GM19468 (cell line): ENCODE results near the gene BUD31.
A peak's percentile ranks its signal among the peaks of the same experiment; 100 is the strongest.
"Not testable (repeated sequence)": the region's sequence is repeated elsewhere in the genome, so short reads cannot be mapped to it uniquely, and the experiment has no call there.

Experiments
- ATAC-seq: cut with Tn5 transposase; IDR thresholded peaks from one replicate; pipeline ENCODE4 v1.9.1; 2021; ENCODE audit warnings: mild to moderate bottlenecking, moderate library complexity, moderate number of reproducible peaks; ENCODE audit not compliant: unreplicated experiment; ENCODE audit errors: extremely low read depth

The BUD31 gene

DNA sequence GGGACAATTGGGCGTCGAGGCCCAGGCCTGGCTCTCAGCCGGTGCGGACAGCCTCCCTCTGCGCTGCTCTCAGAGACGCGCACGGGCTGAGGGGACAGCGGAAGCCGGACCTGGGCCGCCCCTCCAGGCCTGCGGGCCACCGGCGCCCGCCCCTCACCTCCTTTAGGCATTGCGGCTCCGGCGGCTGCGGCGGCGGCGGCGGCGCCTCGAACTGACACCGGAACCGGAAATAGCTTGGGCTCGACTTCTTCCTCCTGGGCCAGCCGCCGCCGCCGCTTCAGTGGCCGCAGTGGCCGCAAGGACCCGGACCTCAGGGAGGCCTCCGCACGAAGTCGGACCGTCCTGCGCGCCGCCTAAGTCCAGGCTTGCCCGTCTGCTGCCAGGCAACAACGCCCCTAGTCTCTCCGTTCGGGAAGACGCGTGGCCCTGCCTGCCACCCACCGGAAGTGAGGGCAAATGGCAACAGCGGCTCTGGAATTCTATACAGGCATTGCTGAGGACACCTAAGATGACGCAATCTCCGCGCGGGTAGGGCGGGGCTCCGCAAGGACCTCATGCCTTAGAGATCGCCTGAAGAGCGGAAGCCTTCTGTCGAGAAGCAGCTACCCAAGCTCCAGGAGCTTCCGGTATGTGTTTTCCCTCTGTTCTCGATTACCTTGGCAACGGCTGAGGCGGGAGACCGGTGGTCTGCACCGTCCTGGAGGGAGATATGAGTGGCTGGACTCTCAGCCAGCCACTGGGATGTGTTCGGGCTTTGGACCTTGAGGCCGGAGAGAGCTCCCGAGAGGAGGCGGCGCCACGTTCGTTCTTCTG is at the start of gene BUD31, which contains the start of gene PDAP1:
Gene BUD31 (plus strand): TSS at position 591 of the 813 bp plus-strand sequence. CDS start 2,124 bp downstream, outside the sequence.
Gene PDAP1 (minus strand): TSS at position 219 of the 813 bp plus-strand sequence. CDS start 49 bp downstream, at position 170.
- peak; percentile 59 for ATAC-seq

GRCh38 chr7:99359465-99360154 is 49.2 kb upstream of the BUD31 start:
- ATAC-seq = no peak

GRCh38 chr7:99362801-99363200 is 46.0 kb upstream of the BUD31 start:
- no peak for ATAC-seq

- no peak for ATAC-seq
These were observed 45.5 kb upstream of the BUD31 start for GRCh38 chr7:99363286-99363685.

GRCh38 chr7:99365318-99366141 is 43.2 kb upstream of the BUD31 start:
- no peak for ATAC-seq

DNA sequence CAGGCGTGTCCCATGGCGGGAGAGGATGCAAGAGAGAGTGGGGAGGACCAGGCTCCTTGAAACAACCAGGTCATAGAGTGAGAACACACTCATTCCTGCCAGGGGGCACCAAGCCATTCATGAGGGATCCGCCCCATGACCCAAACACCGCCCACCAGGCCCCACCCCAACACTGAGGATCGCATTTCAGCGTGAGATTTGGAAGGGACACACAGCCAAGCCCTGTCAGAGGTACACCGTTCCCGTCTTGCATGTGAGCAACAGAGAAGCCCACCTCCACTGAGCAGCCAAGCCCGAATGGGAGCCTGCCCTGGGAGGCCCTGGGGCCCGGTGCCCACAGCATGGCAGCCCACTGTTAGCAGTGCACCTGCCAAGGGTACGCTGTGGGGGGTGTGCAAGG is 42.1 kb upstream of the BUD31 start:
- ATAC-seq = no peak

GRCh38 chr7:99368750-99369389 is 39.9 kb upstream of the BUD31 start:
- no peak for ATAC-seq

- ATAC-seq = no peak
These were observed 38.9 kb upstream of the BUD31 start for GRCh38 chr7:99369767-99370391.

- ATAC-seq = no peak
These were observed 37.3 kb upstream of the BUD31 start for GRCh38 chr7:99371376-99371920.

DNA sequence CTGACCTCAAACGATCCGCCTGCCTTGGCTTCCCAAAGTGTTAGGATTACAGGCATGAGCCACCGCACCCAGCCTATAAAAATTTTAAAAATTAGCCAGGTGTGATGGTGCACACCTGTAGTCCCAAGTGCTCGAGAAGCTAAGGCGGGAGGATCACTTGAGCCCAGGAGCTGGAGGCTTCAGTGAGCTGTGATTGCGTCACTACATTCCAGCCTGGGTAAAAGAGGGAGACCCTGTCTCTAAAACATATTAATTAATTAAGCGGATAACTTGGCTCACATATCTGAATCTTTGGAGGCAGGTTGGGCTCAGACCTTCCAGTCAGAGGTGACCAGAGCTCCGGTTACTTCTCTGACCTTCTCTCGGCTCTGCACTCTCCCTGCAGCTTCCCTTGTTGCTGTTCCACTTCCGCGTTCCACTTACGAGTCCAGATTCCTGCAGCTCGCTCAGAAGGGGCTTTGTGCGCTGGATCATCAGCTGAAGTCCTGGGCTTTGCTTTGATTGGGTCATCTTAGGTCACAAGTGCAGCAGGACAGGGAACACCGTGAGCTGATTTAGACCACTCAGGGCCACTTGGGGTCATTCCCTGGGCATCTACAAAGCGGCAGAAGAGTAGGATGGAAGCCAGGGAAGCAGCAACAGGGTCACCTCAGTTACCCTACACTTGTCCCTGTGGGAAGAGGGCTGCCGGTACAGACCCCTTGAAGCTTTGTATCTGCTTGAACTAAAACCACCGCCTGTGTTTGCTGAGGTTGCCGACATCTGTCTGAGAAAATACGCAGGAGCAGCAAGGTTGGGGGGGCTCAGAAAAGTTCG is 36.3 kb upstream of the BUD31 start:
- no peak for ATAC-seq

GRCh38 chr7:99373091-99374066 is 35.4 kb upstream of the BUD31 start:
- no peak for ATAC-seq

DNA sequence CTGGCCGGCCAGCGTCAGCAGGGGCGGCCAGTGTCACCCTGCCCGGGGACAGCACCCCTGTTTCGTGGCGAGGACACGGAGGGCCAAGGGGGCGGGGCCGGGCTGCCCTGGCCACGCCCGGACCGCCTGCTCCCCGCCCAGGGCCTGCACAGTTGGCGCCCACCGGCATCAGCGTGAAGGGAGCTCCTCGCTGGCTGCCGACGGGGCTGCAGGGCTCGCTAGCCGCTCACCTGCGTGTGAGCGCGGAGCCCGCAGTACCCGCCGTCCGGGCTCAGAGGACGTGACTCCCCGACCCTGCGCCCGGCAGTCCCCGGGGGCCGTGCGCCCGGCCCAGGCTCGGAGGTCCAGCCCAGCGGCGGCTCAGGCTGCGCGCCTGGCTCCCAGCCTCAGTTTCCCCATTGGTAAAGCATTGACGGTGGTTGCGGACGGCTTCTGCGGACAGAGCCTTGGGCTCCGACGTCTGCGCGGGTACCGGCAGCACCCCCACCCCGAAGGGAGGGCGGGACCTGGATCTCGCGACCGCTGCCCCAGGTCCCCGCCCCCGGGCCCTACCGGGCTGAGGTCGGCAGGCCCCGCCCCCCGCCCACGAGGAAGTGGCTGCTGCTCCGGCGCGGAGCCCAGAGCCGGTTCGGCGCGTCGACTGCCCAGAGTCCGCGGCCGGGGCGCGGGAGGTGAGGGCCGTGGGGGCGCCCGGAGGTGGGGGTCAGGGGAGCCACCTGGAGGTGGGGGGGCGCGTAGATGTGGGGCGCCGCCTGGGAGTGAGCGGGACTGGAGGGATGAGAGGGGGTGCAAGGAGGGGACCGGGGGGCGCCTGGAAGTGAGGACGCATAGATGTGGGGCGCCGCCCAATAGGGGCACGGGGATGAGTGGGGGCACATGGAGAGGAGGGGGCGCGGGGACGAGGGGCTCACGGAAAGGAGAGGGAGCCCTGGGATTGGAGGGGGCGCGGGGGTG is 34.4 kb upstream of the BUD31 start, which contains the start of gene ARPC1B:
Gene ARPC1B (plus strand): TSS at position 620 of the 954 bp plus-strand sequence. CDS start 10,985 bp downstream, outside the sequence.
- peak; percentile 53 for ATAC-seq

DNA sequence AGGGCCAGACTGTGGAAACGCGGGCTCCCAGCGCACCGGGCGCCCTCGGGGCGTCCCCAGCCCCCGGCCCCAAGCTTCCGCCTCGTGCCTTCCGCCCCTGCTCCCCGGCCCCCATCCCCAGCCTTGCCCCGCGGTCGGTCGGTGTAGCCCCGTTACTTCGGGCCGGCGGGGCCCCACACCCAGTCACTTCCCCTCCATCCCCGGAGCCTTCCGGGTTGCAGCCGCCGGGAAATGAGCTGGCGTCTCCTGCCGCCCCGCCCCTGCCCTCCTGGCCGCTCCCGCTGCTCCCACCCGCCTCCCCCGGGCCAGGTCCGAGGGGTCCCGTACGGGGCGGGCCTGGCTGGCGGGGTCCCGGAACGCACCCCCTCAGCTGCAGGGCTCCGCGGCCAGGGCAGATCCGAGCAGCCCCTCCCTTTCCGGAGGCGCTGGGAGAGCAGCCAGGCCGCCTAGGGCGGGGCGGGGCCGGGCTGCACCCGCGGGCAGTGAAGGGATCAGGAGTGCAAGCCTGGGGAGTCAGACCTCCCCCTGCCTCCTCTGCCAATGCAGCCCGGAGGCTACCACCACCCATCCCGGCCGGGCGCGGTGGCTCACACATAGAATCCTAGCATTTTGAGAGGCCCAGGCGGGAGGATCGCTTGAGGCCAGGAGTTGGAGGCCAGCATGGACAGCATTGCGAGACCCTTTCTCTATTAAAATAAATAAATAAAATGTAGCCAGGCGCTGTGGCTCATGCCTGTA is 33.5 kb upstream of the BUD31 start:
- ATAC-seq = no peak

DNA sequence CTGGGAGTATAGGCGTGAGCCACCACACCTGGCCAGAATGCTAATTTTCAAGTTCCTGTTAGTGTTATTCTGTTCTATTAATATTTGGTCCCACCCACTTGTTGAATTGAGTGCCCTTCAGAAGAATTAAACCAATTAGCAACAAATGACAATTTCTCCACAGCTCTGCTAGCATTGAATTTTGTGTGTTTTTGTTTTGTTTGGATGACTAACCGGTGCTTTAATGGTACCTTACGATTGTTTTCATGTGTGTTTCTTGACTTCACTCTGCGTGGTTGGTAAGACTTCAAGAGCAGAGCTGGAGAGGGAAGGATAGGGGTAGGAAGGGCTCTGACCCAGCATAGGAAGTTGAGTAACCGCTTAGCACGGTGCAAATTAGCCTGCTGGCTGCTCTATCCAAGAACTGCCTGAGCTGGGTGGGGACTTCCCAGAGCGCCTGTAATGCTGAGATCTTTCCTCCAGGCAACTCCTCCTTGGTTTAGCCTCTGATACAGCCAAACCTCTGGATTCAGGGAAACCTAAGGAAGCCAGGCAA is 29.7 kb upstream of the BUD31 start:
- no peak for ATAC-seq

DNA sequence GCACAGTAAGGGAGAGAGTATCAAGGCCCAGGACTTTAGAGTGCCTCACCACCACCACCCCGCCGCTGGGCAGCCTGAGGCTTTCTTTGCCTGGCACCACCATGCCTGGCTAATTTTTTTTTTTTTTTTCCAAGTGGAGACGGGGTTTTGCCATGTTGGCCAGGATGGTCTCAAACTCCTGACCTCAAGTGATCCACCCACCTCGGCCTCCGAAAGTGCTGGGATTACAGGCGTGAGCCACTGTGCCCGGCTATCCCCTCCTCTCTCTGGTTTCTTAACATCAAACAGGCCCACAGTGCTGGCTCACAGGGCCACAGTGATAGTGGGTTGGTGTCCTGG is 29.1 kb upstream of the BUD31 start:
- ATAC-seq = not testable (repeated sequence)
